CD14-positive monocyte (primary cell): ENCODE results near the gene WDR45. TPM values are rescaled to one million over a fixed set of nuclear protein-coding genes. Genes with fewer than 3 reads are reported as not detected.

Experiments
- DNase-seq, 3 donors: peaks; one replicate each; pipeline ENCODE4 v3.0.0-alpha.2; 2011 to 2022
- H2AFZ ChIP-seq: 2 replicates; pipeline ENCODE4 v1.6.0; 2012; ENCODE audit warnings: mild to moderate bottlenecking, low read depth, low read length, inconsistent platforms; ENCODE audit not compliant: insufficient read depth, poor library complexity, severe bottlenecking
- H3K27ac ChIP-seq, 2 donors: 1 replicate in 1 of 2; 2 replicates in 1 of 2; pipeline ENCODE4 v1.5.1; 2012 to 2013; ENCODE audit warnings: low read length in 2 of 2, control low read depth in 1 of 2, inconsistent platforms in 1 of 2, low read depth in 1 of 2, mild to moderate bottlenecking in 1 of 2
- H3K27me3 ChIP-seq, 2 donors: one replicate each; pipeline versions ENCODE4 v1.6.0 to v1.6.1; 2011 to 2013; ENCODE audit warnings: low read length in 2 of 2; ENCODE audit not compliant: control insufficient read depth in 2 of 2, insufficient read depth in 2 of 2
- H3K36me3 ChIP-seq, 2 donors: replicated peaks in 1 of 2; 1 replicate in 1 of 2; 2 replicates in 1 of 2; pipeline versions ENCODE4 v1.5.1 to v1.6.1; 2012 to 2013; ENCODE audit warnings: low read length in 2 of 2, control low read depth in 1 of 2, inconsistent platforms in 1 of 2, mild to moderate bottlenecking in 1 of 2; ENCODE audit not compliant: insufficient read depth in 2 of 2, control insufficient read depth in 1 of 2
- H3K4me1 ChIP-seq, 2 donors: 1 replicate in 1 of 2; 2 replicates in 1 of 2; pipeline versions ENCODE4 v1.5.1 to v1.6.1; 2012 to 2013; ENCODE audit warnings: low read length in 2 of 2, control low read depth in 1 of 2, inconsistent platforms in 1 of 2, mild to moderate bottlenecking in 1 of 2, moderate library complexity in 1 of 2; ENCODE audit not compliant: insufficient read depth in 2 of 2, control insufficient read depth in 1 of 2
- H3K4me2 ChIP-seq: replicated peaks from 2 replicates; pipeline ENCODE3; 2012; ENCODE audit warnings: low read length, moderate library complexity, mild to moderate bottlenecking; ENCODE audit not compliant: poor library complexity, severe bottlenecking; ENCODE audit errors: extremely low read depth
- H3K4me3 ChIP-seq, 3 experiments: fragments of 200-600 bp in 1 of 3; sonication (generic) in 1 of 3; replicated peaks in 1 of 3; 1 replicate in 2 of 3; 2 replicates in 1 of 3; pipeline ENCODE4 v1.5.1; 2011 to 2013; ENCODE audit warnings: low read length in 3 of 3, mild to moderate bottlenecking in 3 of 3, control low read depth in 2 of 3, low read depth in 2 of 3, inconsistent platforms in 1 of 3, moderate library complexity in 1 of 3
- H3K79me2 ChIP-seq: 2 replicates; pipeline ENCODE4 v1.6.0; 2012; ENCODE audit warnings: mild to moderate bottlenecking, control low read depth, inconsistent platforms, low read length, moderate library complexity; ENCODE audit not compliant: insufficient read depth
- H3K9ac ChIP-seq: 2 replicates; pipeline ENCODE4 v1.6.0; 2017; ENCODE audit warnings: low read length, mild to moderate bottlenecking; ENCODE audit not compliant: insufficient read depth, poor library complexity, severe bottlenecking
- H3K9me3 ChIP-seq, 2 donors: replicated peaks in 1 of 2; 1 replicate in 1 of 2; 2 replicates in 1 of 2; pipeline versions ENCODE4 v1.5.1 to v1.6.1; 2012 to 2013; ENCODE audit warnings: low read length in 2 of 2, control low read depth in 1 of 2; ENCODE audit not compliant: control insufficient read depth in 1 of 2, insufficient read depth in 1 of 2
- H4K20me1 ChIP-seq: 2 replicates; pipeline ENCODE4 v1.6.0; 2012; ENCODE audit warnings: mild to moderate bottlenecking, low read length, control low read depth, moderate library complexity; ENCODE audit not compliant: insufficient read depth
- H3K27ac Mint-ChIP-seq, 7 donors: one replicate each; pipeline ENCODE4 v1.8.0; 2020; ENCODE audit warnings: mild to moderate bottlenecking in 7 of 7, mixed read lengths in 7 of 7, moderate library complexity in 6 of 7, inconsistent platforms in 2 of 7
- H3K27me3 Mint-ChIP-seq, 3 donors: one replicate each; pipeline ENCODE4 v1.8.0; 2021 to 2022; ENCODE audit warnings: low read depth in 3 of 3, mild to moderate bottlenecking in 3 of 3, mixed read lengths in 3 of 3, moderate library complexity in 3 of 3, inconsistent platforms in 1 of 3
- H3K36me3 Mint-ChIP-seq, 2 donors: one replicate each; pipeline ENCODE4 v1.8.0; 2020; ENCODE audit warnings: mixed read lengths in 2 of 2, inconsistent platforms in 1 of 2, mild to moderate bottlenecking in 1 of 2
- H3K4me1 Mint-ChIP-seq: one replicate; pipeline ENCODE4 v1.8.0; 2020; ENCODE audit warnings: mild to moderate bottlenecking, mixed read lengths
- H3K4me3 Mint-ChIP-seq, 2 donors: one replicate each; pipeline ENCODE4 v1.8.0; 2020; ENCODE audit warnings: mild to moderate bottlenecking in 2 of 2, mixed read lengths in 2 of 2, moderate library complexity in 1 of 2
- H3K9me3 Mint-ChIP-seq, 7 donors: one replicate each; pipeline ENCODE4 v1.8.0; 2020 to 2022; ENCODE audit warnings: mixed read lengths in 7 of 7, mild to moderate bottlenecking in 6 of 7, moderate library complexity in 6 of 7, inconsistent platforms in 2 of 7
- CTCF ChIP-seq: fragments of 200-600 bp; IDR thresholded peaks from one replicate; pipeline ENCODE4 v1.8.0; 2022; ENCODE audit warnings: antibody characterized with exemption, mild to moderate bottlenecking
- WGBS: methylation state at CpG from one replicate; pipeline ENCODE4 v1.1.5; 2013; ENCODE audit warnings: missing lambda C conversion rate; ENCODE audit not compliant: insufficient coverage; 5-methylcytosine and 5-hydroxymethylcytosine counted together
- intact Hi-C, 2 donors: fragments of 100-400 bp; cut with micrococcal nuclease; formaldehyde crosslinking; loops; one replicate each; pipeline versions ENCODE4 v1.15.0 to v1.15.1; 2023
- polyA plus RNA-seq, 3 donors: library from polyadenylated mRNA; depleted of rRNA in 1 of 3; unstranded in 2 of 3; stranded (reverse) in 1 of 3; fragments of 300-500 nt in 2 of 3; fragments of >200 nt in 1 of 3; fragmentation: Illumina TruSeq in 2 of 3; gene quantifications; 1 replicate in 2 of 3; 2 replicates in 1 of 3; pipeline ENCODE4 v1.2.3, GENCODE V29; 2012 to 2021

WDR45 gene
- polyA plus RNA-seq, 3 donors, result 83.1 to 207 (median 83.8) TPM

- Histone ChIP-seq H3K9ac (no peak overlapping the region), H3K4me3 (no peak overlapping the region), H3K4me1 (peaks cover 15 to 16% of the 10 kb centered on the region in 2 donors), H2AFZ (no peak overlapping the region), H3K27me3 (no peaks in the 10 kb centered on the region), H3K27ac (no peak overlapping the region), H3K79me2 (no peaks in the 10 kb centered on the region), H3K36me3 (peaks cover 10 to 11% of the 10 kb centered on the region in 2 donors), H4K20me1 (no peaks in the 10 kb centered on the region), H3K9me3 (no peaks in the 10 kb centered on the region), H3K4me2 (no peak overlapping the region)
- no CpG with 5 or more reads among the region's 4 CpGs for WGBS
- Mint-ChIP-seq H3K9me3 (peaks cover 0 to 11% (median 6%) of the 10 kb centered on the region in 7 donors), H3K27me3 (peaks cover 2 to 11% (median 2%) of the 10 kb centered on the region in 3 donors), H3K4me1 (peaks cover 19% of the 10 kb centered on the region), H3K36me3 (peaks cover 6 to 7% of the 10 kb centered on the region in 2 donors), H3K4me3 (no peak overlapping the region), H3K27ac (no peak overlapping the region)
- no peak for TF ChIP-seq CTCF
- no peak for DNase-seq
- intact Hi-C loops, result no loop called here
Observed at GRCh38 chrX:49070988-49071387, 8.7 kb downstream of the WDR45 start.

GRCh38 chrX:49069038-49069437, 10.6 kb downstream of the WDR45 start:
- Histone ChIP-seq H3K79me2 (no peaks in the 10 kb centered on the region), H4K20me1 (no peaks in the 10 kb centered on the region), H2AFZ (no peak overlapping the region), H3K4me2 (no peak overlapping the region), H3K27ac (no peak overlapping the region), H3K9ac (no peak overlapping the region), H3K9me3 (no peaks in the 10 kb centered on the region), H3K27me3 (no peaks in the 10 kb centered on the region), H3K4me1 (peaks cover 10% of the 10 kb centered on the region in 2 donors), H3K4me3 (no peak overlapping the region), H3K36me3 (no peaks in the 10 kb centered on the region)
- DNase-seq, result no peak
- intact Hi-C loops, result no loop called here
- H3K27me3 Mint-ChIP-seq, result peaks cover 2 to 11% (median 2%) of the 10 kb centered on the region in 3 donors
- peaks cover 0 to 10% (median 6%) of the 10 kb centered on the region in 7 donors for H3K9me3 Mint-ChIP-seq
- TF ChIP-seq CTCF, result no peak
- no peak overlapping the region for H3K27ac Mint-ChIP-seq
- no peaks in the 10 kb centered on the region for H3K36me3 Mint-ChIP-seq
- H3K4me3 Mint-ChIP-seq, result no peak overlapping the region
- peaks cover 13% of the 10 kb centered on the region for H3K4me1 Mint-ChIP-seq
- WGBS, result no CpG with 5 or more reads among the region's 11 CpGs
